RKO (cell line): ENCODE data around the gene BATF3.
A peak's percentile ranks its signal among the peaks of the same experiment; 100 is the strongest.
"Not testable (repeated sequence)": the region's sequence is repeated elsewhere in the genome, so short reads cannot be mapped to it uniquely, and the experiment has no call there.

ENCODE experiments used
- DNase-seq: peaks from one replicate; pipeline ENCODE4 v3.0.0-alpha.2; 2016; ENCODE audit warnings: low spot score

The BATF3 gene

GRCh38 chr1:212699625-212700222 lies at the start of gene BATF3:
Gene BATF3, minus strand, starts transcription at chr1:212699840. Its CDS starts 78 bp downstream, at chr1:212699762.
- peak; percentile 38 for DNase-seq

GRCh38 chr1:212746546-212746945 lies 46.9 kb upstream of the BATF3 start:
- no peak for DNase-seq

GRCh38 chr1:212745303-212745702 lies 45.7 kb upstream of the BATF3 start:
- DNase-seq, result no peak

GRCh38 chr1:212743901-212744475 lies 44.3 kb upstream of the BATF3 start:
- DNase-seq, result no peak

GRCh38 chr1:212738330-212738729 lies 38.7 kb upstream of the BATF3 start:
- no peak for DNase-seq

- DNase-seq, result no peak
Measured at GRCh38 chr1:212737559-212737958, 37.9 kb upstream of the BATF3 start.

- DNase-seq, result no peak
Measured at GRCh38 chr1:212733109-212733508, 33.5 kb upstream of the BATF3 start.

GRCh38 chr1:212731630-212732029 lies 32.0 kb upstream of the BATF3 start:
- DNase-seq, result no peak

GRCh38 chr1:212728606-212729005 lies 29.0 kb upstream of the BATF3 start:
- no peak for DNase-seq

- DNase-seq, result no peak
Measured at GRCh38 chr1:212727386-212728181, 27.9 kb upstream of the BATF3 start.

- DNase-seq, result not testable (repeated sequence)
Measured at GRCh38 chr1:212724679-212725078, 25.0 kb upstream of the BATF3 start.

GRCh38 chr1:212722270-212722957 lies 22.8 kb upstream of the BATF3 start:
- no peak for DNase-seq

GRCh38 chr1:212721388-212722247 lies 22.0 kb upstream of the BATF3 start:
- peak; percentile 63 for DNase-seq

- DNase-seq, result no peak
Measured at GRCh38 chr1:212719633-212720032, 20.0 kb upstream of the BATF3 start.

GRCh38 chr1:212718499-212718898 lies 18.9 kb upstream of the BATF3 start:
- peak; percentile 50 for DNase-seq

GRCh38 chr1:212716161-212716560 lies 16.5 kb upstream of the BATF3 start:
- DNase-seq, result no peak

GRCh38 chr1:212713465-212714136 lies 14.0 kb upstream of the BATF3 start:
- no peak for DNase-seq

GRCh38 chr1:212712451-212713303 lies 13.0 kb upstream of the BATF3 start:
- peak; percentile 63 for DNase-seq

- not testable (repeated sequence) for DNase-seq
Measured at GRCh38 chr1:212711974-212712373, 12.3 kb upstream of the BATF3 start.

- DNase-seq, result no peak
Measured at GRCh38 chr1:212710566-212710965, 10.9 kb upstream of the BATF3 start.
